ENCODE data around the gene RAB11FIP3.
"Not testable (repeated sequence)": the region's sequence is repeated elsewhere in the genome, so short reads cannot be mapped to it uniquely, and the experiment has no call there.

RAB11FIP3 gene

DNA sequence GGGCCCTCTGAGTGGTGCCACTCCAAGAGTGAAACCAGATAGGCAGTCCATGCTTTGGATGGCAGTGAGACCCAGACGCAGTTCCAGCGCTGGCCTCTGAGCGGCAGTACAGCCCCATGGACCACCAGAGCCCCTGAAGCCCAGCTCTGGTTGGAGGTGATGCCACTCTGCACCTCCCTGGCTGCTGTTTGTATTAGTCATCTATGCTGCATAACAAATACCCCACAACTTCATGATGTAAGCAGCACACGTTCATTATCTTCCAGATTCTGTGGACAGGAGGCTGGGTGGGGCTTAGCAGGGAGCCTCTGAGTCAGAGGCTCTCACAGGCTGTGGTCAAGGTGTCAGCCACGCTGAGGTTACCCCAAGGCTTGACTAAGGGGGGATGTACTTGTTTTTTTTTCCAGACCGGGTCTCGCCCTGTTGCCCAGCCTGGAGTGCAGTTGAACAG, 33.5 kb upstream of the RAB11FIP3 start:
- DNase-seq (ENCODE audit: low spot score): peak; percentile 88

DNA sequence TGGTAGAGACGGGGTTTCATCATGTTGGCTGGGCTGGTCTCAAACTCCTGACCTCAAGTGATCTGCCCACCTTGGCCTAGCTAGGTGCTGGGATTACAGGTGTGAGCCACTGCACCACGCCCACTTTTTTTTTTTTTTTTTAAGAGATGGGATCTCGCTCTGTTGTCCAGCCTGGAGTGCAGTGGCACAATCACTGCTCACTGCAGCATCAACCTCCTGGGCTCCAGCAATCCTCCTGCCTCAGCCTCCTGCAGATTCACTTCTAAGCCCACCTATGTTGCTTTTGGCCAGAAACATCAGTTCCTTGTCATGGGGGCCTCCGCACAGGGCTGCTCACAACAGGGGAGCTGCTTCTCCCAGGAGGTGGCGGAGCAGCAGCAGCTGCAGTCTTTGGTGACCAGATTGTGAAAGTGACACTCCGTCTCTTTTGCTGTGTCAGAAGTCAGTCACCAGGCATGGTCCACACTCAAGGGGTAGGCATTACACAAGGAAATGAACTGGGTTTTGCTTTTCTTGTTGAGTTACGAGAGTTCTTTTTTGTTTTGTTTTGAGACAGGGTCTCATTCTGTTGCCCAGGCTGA, 32.9 kb upstream of the RAB11FIP3 start:
- no peak for DNase-seq (ENCODE audit: low spot score)

DNA sequence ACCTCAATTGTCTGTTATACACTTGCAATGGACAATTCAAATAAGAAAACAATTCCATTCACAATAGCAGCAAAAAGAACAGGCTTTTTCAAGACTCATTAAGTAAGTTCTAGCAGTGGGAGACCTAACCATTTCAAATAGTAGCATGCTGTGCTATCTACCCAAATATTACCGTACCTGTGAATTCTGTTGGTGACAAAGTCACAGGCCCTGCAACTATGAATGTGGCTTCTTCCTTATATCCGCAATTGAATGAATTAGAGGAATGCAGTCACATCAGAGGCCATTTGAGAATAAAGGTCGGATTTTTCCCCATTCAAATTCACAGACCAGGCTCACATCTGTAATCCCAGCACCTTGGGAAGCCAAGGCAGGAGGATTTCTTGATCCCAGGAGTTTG, 29.2 kb upstream of the RAB11FIP3 start:
- no peak for DNase-seq (ENCODE audit: low spot score)

DNA sequence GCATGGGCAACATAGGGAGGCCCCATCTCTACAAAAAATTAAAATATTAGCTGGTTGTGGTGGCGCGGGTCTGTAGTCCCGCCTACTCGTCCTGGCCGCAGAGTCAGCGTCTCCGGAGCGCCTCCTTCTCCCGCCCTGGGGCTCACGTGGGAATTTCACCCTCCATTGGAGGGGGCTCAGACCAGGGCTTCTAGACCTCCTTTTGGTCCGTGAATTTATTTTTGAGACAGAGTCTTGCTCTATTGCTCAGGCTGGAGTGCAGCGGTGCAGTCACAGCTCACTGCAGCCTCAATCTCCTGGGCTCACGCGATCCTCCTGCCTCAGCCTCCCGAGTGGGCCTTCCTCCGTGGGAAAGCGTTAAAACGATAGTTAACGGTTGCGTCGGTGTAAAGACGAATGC, 28.8 kb upstream of the RAB11FIP3 start:
- DNase-seq (ENCODE audit: low spot score): peak; percentile 69

DNA sequence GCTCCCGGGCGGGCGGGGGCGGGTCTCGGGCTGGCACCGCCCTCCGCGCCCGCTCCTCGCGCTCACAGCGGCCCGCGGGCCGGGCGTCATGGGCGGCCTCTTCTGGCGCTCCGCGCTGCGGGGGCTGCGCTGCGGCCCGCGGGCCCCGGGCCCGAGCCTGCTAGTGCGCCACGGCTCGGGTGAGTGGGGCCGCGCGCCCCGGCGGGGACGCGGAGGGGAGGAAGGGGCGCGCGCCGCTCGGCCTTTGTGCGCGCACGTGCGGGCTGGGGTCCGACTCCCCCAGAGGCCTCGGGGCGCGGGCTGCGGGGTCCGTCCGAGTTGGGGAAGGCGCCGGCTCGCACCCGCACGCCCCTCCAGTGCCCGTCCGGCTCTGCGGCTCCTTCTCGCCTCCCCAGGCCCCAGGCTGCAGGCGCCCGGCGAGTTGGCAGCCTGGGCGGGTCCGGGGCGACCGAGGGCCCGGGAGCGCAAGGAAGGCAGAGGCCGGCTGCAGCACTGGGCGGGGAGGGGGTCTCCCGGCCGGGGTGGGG, 28.3 kb upstream of the RAB11FIP3 start, which contains the start of gene NME4:
NME4 (plus strand) TSS at position 65 of the 527 bp plus-strand sequence; CDS start at position 89, 24 bp downstream.
- DNase-seq (ENCODE audit: low spot score): peak; percentile 69

DNA sequence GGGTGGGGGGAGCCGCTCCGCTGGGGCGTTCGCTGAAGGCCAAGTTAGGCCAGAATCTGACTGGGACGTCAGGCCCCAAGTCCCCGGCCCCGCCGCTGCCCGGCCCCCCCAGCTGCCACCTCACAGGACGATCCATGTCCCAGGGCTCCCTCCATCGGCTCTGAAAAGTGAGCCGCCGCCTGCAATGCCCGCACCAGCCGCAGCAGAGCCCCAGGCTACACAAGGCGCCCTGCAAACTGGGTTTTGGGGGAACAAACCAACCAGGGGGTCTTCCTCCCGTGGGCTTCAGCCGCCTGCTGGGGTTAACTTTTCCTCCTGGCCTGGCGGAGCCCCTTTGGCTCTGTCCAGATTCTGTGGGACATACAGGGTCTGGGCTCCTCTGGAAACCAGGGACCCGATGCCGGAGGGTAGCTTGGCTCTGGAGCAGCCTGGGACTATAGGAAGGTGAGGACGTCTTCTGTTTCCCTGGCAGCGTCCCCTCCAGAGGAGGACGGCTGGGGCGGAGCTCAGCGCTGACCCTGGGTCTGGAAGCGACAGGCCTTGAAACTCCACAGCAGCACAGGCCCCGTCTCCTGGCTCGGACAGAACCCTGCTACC, 27.6 kb upstream of the RAB11FIP3 start:
- peak; percentile 80 for DNase-seq (ENCODE audit: low spot score)

DNA sequence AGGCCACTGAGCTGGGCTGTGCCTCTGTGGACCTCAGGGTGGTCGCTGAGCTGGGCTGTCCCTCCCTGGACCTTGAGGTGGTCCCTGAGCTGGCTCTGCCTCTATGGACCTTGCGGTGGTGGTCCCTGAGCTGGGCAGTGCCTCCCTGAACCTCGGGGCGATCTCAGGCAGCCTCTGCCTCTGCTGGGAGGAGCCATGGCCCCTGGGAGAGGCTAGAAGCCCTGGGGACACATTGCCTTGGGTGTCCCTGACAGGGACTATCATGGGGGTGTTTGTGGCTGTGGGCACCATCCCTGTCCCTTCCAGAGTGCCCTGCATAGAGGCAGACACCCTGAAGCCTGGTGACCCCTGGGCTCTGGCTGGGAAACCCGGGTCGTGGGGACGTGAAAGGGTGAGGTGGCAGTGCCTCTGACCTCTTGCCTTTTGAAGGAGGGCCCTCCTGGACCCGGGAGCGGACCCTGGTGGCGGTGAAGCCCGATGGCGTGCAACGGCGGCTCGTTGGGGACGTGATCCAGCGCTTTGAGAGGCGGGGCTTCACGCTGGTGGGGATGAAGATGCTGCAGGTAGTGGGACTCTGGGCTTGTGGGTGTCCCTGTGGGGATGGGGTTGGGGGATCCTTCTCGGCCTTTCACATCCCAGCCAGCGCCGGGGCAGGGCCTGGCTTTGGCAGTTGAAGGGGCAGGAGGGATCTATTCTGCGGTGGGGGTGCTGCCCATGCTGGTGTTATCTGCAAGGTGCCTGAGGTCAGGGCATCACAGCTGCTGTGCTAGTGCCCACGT, 26.7 kb upstream of the RAB11FIP3 start:
- no peak for DNase-seq (ENCODE audit: low spot score)

DNA sequence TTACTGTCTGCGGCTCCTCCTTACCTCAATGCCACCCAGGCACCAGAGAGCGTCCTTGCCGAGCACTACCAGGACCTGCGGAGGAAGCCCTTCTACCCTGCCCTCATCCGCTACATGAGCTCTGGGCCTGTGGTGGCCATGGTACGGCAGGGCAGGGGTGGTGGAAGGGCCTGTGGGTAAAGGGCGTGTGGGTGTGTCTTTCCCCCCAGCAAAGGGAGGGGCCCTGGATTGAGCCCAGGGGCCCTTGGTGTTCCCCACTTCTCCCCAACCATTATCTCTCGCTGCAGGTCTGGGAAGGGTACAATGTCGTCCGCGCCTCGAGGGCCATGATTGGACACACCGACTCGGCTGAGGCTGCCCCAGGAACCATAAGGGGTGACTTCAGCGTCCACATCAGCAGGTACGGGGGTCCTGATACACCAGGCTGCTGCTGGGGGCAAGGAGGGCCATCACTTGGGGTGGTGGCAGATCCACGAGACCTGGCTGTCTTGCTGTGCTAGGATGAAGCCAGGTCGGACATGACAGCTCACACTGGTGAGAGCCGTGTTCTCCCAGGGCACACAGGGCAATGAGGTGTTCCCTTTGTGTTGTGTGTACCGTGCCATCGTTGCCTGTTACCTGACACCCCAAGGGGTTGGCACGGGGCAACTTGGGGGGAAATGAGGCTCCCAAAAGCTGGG, 26.0 kb upstream of the RAB11FIP3 start:
- DNase-seq (ENCODE audit: low spot score): no peak

DNA sequence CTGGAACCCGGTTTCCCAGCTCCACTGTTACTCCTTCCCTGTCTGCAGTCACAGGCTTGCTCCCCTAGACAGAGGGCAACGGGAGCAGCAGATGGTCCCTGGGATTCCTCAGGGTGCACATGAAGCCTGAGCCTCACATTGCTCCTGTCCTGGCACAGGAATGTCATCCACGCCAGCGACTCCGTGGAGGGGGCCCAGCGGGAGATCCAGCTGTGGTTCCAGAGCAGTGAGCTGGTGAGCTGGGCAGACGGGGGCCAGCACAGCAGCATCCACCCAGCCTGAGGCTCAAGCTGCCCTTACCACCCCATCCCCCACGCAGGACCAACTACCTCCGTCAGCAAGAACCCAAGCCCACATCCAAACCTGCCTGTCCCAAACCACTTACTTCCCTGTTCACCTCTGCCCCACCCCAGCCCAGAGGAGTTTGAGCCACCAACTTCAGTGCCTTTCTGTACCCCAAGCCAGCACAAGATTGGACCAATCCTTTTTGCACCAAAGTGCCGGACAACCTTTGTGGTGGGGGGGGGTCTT, 25.3 kb upstream of the RAB11FIP3 start:
- no peak for DNase-seq (ENCODE audit: low spot score)

DNA sequence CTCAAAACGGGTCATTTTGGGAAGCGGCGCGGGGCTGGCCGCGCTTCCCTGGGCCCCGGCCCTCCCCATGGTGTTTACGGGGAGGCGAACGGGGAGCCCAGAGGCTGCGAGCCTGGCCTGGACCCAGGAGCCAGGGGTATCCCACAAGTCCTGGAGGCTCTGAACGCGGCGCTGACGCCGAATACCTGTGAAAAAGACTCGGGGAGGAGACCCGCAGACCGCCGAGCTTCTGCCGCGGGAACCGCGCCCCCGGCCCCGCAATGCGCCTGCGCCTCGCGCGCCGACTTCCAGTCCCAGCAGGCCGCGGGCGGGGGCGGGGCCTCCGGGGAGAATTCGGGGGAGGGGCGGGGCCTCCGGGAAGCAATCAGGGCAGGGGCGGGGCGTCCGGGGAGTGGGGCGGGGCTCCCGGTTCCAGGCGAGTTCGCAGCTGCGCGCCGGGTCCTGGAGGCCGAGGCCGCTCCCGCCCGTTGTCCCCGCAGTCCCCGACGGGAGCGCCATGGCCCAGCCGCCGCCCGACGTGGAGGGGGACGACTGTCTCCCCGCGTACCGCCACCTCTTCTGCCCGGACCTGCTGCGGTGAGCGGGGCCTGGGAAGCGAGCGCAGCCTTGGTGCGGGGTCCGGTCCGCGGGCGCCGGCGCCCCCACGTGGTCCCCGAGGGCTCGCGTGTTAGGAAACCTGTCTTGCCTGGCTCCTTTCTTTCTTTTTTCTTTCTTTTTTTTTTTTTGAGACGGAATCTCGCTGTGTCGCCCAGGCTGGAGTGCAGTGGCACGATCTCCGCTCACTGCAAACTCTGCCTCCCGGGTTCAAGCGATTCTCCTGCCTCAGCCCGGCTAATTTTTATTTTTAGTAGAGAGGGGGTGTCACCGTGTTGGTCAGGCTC, 23.7 kb upstream of the RAB11FIP3 start, which contains the start of gene DECR2:
DECR2 (plus strand) TSS at position 418 of the 881 bp plus-strand sequence; CDS start at position 497, 79 bp downstream.
- DNase-seq (ENCODE audit: low spot score): peak; percentile 99

DNA sequence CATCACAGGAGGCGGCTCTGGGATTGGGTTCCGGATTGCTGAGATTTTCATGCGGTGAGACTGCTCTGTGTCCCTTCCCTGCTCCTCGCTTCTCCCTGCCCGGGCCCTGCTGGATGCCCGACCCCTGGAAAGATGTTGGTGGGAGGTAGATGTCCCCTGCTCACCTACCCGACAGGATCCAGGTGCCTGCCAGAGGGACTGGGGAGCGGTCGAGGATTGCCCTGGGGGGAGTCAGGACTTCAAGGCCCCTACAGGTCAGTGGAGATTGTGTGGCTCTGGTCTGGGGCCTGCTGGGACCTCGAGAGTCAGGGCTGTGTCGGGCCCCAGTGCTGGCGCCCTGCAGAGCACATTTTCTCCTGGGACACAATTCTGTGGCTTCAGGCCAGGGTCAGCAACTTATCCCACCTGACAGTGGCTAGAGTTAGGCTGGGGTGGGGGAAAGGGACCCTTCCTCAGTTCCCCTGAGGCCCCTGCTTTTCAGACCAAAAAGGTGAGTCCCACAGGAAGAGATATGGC, 20.4 kb upstream of the RAB11FIP3 start:
- no peak for DNase-seq (ENCODE audit: low spot score)

DNA sequence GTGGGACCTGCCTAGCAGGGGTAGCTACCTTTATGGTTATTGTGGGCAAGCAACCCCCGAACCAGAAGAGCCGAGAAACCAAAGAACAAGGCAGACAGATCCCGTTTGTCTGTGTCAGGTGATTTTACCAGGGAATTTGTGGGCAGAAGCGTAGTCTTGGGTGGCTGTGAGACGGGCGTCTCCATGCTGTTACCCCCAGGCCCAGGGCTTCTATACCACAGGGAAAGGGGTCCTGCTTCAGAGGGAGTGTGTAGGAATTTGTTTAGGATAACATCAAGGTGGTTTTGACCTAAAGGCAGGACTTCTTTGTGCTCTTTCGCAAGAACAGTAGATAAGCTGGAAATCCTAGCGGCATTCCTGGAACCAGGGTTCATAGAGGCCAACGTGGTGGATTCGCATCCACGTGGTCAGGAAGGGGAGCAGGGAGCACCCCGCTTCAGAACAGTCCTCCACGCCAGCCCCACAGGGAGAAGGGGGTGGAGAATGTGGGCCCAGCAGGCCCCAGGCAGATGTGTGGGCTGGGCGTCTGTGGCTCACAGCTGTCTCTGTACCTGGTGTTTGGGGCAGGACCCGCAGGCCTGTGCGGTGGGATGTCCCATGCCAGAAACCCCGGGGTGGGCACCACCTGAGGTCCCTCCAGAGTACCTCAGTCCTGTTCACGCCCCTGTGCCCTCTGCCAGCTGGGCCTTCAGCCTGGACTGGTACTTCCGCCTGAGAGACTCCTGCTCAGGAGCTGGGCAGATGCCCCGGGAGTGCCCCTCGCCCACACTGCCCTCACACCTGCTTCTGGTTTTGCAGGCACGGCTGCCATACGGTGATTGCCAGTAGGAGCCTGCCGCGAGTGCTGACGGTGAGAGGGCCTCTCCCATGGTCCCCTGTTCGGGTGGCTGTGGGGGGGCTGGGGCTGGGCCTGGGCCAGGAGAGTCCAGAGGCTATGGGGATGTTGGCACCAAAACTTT, 19.6 kb upstream of the RAB11FIP3 start:
- no peak for DNase-seq (ENCODE audit: low spot score)

DNA sequence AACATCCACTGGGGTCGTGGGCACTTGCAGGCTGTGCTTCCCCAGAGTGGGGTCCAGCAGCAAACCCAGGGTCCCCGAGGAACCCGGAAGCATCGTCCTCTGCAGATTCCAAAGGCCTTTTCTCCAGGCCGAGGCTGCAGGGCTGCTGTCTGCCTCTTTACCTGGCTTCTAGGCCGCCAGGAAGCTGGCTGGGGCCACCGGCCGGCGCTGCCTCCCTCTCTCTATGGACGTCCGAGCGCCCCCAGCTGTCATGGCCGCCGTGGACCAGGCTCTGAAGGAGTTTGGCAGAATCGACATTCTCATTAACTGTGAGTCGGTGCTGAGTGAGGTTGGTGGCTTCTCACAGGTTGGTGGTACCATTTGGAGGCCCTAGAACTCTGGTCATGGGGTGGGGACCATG, 18.2 kb upstream of the RAB11FIP3 start:
- peak; percentile 3 for DNase-seq (ENCODE audit: low spot score)

DNA sequence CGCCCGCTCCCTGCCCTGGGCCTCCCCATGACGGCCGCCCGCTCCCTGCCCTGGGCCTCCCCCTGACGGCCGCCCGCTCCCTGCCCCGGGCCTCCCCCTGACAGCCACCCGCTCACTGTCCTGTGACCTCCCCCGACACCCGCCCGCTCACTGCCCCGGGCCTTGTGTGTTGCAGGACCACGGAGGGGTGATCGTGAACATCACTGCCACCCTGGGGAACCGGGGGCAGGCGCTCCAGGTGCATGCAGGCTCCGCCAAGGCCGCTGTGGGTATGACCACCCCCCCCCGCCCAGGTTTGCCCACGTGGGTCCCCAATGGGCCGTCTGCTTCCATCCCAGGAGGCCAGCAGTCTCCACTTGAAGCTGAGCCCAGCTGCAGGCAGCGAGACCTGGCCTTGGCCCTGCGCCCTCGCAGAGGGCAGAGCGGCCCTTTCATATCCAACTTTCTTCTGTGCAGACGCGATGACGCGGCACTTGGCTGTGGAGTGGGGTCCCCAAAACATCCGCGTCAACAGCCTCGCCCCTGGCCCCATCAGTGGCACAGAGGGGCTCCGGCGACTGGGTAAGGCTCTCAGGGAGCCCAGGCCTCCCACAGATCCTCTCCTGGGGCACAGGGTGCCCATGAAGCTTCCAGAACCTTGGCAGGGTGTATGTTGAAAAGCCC, 14.8 kb upstream of the RAB11FIP3 start:
- DNase-seq (ENCODE audit: low spot score): no peak

DNA sequence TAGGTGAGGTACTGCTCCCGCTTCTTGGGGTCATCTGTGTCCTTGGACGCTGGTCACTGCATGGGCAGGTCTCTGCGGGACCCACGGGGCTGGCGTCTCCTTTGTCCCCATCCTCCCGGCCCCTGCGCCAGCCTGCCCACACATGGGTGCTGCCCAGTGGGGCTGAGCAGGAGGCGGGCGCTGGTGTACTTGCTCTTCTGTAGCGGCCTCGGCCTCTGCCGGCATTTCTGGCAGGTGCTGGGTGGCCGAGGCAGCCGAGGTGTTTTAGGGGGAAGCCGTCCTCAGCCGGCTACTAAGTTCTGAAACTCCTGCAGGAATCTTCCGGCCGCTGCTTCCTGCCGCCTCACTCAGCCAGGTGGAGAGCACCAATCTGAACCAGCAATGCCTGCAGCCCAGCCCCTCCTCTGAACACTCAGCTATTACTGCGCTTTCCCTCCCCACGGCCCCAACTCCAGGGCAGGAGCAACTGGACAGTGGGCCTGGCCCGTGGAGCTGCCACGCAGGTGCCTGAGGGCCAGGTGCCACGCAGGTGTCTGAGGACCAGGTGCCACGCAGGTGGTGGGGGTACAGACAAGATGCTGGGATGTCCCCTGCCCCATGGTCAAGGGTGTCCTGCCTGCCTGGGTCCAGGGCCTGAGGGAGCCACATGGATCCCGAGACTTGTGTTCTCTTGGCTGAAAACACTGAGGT, 13.7 kb upstream of the RAB11FIP3 start:
- DNase-seq (ENCODE audit: low spot score): no peak

DNA sequence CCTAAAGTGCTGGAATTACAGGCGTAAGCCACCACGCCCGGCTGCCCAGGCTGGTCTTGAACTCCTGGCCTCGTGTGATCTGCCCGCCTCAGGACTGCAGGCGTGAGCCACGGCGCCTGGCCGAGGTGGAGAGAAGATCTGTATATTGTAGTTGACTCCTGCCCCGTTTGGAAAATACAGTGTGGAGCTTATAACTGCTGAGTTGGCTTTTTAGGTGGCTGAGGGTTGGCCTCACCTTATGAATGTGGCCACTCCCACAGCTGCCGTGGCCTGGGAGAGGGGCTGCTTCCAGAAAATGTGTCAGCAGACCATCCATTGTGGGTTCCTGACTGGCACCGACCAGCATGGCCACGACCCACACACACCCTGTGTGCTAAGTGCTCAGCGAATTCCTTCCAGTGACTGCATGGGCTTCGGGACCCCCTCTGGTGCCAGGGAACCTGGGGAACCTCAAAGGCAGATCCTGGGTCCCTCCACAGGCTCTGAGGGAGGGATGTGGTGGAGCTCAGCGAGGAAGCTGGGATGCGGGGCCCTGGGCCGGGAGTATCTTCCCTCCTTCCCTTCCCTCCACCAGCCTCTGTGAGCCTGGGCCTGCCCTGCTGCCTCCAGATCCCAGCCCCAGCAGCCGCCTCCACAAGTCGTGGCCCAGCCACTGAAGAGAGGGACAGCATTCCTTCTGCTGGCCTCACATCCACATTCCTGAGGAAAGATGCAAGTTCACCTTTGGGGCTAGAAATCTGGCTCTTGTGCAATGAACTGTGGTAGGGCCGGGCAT, 10.9 kb upstream of the RAB11FIP3 start:
- DNase-seq (ENCODE audit: low spot score): no peak

DNA sequence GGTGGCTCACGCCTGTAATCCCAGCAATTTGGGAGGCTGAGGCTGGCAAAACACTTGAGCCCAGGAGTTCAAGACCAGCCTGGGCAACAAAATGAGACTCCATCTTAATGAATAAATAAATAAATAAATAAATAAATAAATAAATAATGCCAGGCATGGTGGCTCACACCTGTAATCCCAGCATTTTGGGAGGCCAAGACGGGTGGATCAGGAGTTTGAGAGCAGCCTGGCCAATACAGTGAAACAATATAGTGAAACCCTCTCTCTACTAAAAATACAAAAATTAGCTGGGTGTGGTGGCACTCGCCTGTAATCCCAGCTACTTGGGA, 10.3 kb upstream of the RAB11FIP3 start:
- not testable (repeated sequence) for DNase-seq (ENCODE audit: low spot score)

DNA sequence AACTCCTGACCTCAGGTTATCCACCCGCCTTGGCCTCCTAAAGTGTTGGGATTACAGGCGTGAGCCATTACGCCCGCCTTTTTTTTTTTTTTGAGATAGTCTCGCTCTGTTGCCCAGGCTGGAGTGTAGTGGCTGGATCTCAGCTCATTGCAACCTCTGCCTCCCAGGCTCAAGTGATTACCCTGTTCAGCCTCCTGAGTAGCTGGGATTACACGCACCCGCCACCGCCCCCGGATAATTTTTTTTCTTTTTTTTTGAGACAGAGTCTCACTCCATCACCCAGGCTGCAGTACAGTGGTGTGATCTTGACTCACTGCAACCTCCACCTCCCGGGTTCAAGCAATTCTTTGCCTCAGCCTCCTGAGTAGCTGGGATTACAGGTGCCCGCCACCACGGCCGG, 3.3 kb upstream of the RAB11FIP3 start:
- not testable (repeated sequence) for DNase-seq (ENCODE audit: low spot score)

Measured in AG08396 (cell line).